Measurements from ENCODE around the gene UBR4. TPM values are rescaled to one million over a fixed set of nuclear protein-coding genes. Genes with fewer than 3 reads are reported as not detected.

Gene UBR4
- total and polyA plus RNA-seq, 10 of the 15 experiments (the other 5 are each of a cell fraction or from before 2014, with no cell fraction given), result 34.2 to 124 (median 56.2) TPM

- TF ChIP-seq ZNF687 (IDR thresholded peaks at IDR 0.05) (no peak), NFYA (IDR thresholded peaks at IDR 0.05; ENCODE audit: borderline replicate concordance, low read depth, low read length) (no peak), ZBED1 (IDR thresholded peaks at IDR 0.05; ENCODE audit: borderline replicate concordance) (no peak), FOS (IDR thresholded peaks at IDR 0.05; ENCODE audit: borderline replicate concordance, extremely low read depth, insufficient read length) (no peak), ETV6 (conservative IDR thresholded peaks at IDR 0.05 in 1 of 2, IDR thresholded peaks at IDR 0.05 in 1 of 2; ENCODE audit: borderline replicate concordance in 1 of 2, low read depth in 1 of 2) (no peak), IRF4 (IDR thresholded peaks at IDR 0.05; ENCODE audit: low read depth, low read length) (no peak), HSF1 (IDR thresholded peaks at IDR 0.05; ENCODE audit: low read depth, low read length) (no peak), NKRF (conservative IDR thresholded peaks at IDR 0.05) (no peak)
These were observed 1.2 kb downstream of the UBR4 start (continued) for GRCh38 chr1:19208710-19209438.

All from GM12878 (cell line).